ENCODE data around the gene AFF3. TPM values are rescaled to one million over a fixed set of nuclear protein-coding genes. Genes with fewer than 3 reads are reported as not detected.
"Not testable (repeated sequence)": the region's sequence is repeated elsewhere in the genome, so short reads cannot be mapped to it uniquely, and the experiment has no call there.

Gene AFF3
- total RNA-seq, 4 donors from 2014 or later: 5.3 to 216 (median 12.5) TPM

- no peak overlapping the region for H3K4me3 ChIP-seq
- no peak for DNase-seq
- TF ChIP-seq POLR2A (IDR thresholded peaks at IDR 0.05) (no peak), CTCF (IDR thresholded peaks at IDR 0.05) (no peak)
- no peaks in the 10 kb centered on the region for H3K27me3 ChIP-seq
- H3K36me3 ChIP-seq: no peaks in the 10 kb centered on the region
- no peaks in the 10 kb centered on the region for H3K4me1 ChIP-seq
- H3K27ac ChIP-seq: no peak overlapping the region
- no peaks in the 10 kb centered on the region for H3K9me3 ChIP-seq
Measured at GRCh38 chr2:99779276-99779675, 363.1 kb downstream of the AFF3 start.

- Histone ChIP-seq H3K9me3 (no peaks in the 10 kb centered on the region), H3K27me3 (no peaks in the 10 kb centered on the region), H3K27ac (no peak overlapping the region), H3K36me3 (no peaks in the 10 kb centered on the region), H3K4me1 (no peaks in the 10 kb centered on the region), H3K4me3 (no peak overlapping the region)
- no peak for DNase-seq
- TF ChIP-seq CTCF (IDR thresholded peaks at IDR 0.05): no peak
- TF ChIP-seq POLR2A (IDR thresholded peaks at IDR 0.05): no peak
Measured at GRCh38 chr2:99777656-99778290, 364.6 kb downstream of the AFF3 start.

GRCh38 chr2:99776906-99777646 is 365.3 kb downstream of the AFF3 start:
- Histone ChIP-seq H3K27ac (no peak overlapping the region), H3K27me3 (no peaks in the 10 kb centered on the region), H3K4me1 (no peaks in the 10 kb centered on the region), H3K36me3 (no peaks in the 10 kb centered on the region), H3K9me3 (no peaks in the 10 kb centered on the region), H3K4me3 (no peak overlapping the region)
- TF ChIP-seq CTCF (IDR thresholded peaks at IDR 0.05) (no peak), POLR2A (IDR thresholded peaks at IDR 0.05) (no peak)
- DNase-seq: no peak

- H3K4me3 ChIP-seq: no peak overlapping the region
- H3K36me3 ChIP-seq: no peaks in the 10 kb centered on the region
- no peak overlapping the region for H3K27ac ChIP-seq
- TF ChIP-seq POLR2A (IDR thresholded peaks at IDR 0.05) (no peak), CTCF (IDR thresholded peaks at IDR 0.05) (no peak)
- H3K9me3 ChIP-seq: no peaks in the 10 kb centered on the region
- H3K4me1 ChIP-seq: no peaks in the 10 kb centered on the region
- no peaks in the 10 kb centered on the region for H3K27me3 ChIP-seq
- DNase-seq: no peak
Measured at GRCh38 chr2:99776206-99776905, 366.0 kb downstream of the AFF3 start.

GRCh38 chr2:99775585-99775984 is 366.8 kb downstream of the AFF3 start:
- no peak for TF ChIP-seq CTCF (IDR thresholded peaks at IDR 0.05)
- no peak for TF ChIP-seq POLR2A (IDR thresholded peaks at IDR 0.05)
- Histone ChIP-seq H3K36me3 (no peaks in the 10 kb centered on the region), H3K4me3 (no peak overlapping the region)

GRCh38 chr2:99773642-99774041 is 368.7 kb downstream of the AFF3 start:
- not testable (repeated sequence) for H3K27me3 ChIP-seq, DNase-seq, H3K36me3 ChIP-seq, H3K9me3 ChIP-seq, H3K4me3 ChIP-seq, H3K27ac ChIP-seq, H3K4me1 ChIP-seq

More at GRCh38 chr2:99775585-99775984, 366.8 kb downstream of the AFF3 start:
- Histone ChIP-seq H3K27ac (no peak overlapping the region), H3K27me3 (no peaks in the 10 kb centered on the region), H3K9me3 (no peaks in the 10 kb centered on the region), H3K4me1 (no peaks in the 10 kb centered on the region)
- DNase-seq: no peak
